Panc1 (cell line): Measurements from ENCODE around the gene ANO5.

Experiments
- CTCF ChIP-seq: fragments of 450-650 bp; IDR thresholded peaks from 2 replicates; pipeline ENCODE4 v1.5.1; 2017; ENCODE audit warnings: mild to moderate bottlenecking
- REST ChIP-seq, 2 experiments: IDR thresholded peaks; 2 replicates each; pipeline ENCODE4 v1.6.1; 2011 to 2012; ENCODE audit warnings: low read depth in 2 of 2, control low read depth in 1 of 2, low read length in 1 of 2, mild to moderate bottlenecking in 1 of 2, moderate library complexity in 1 of 2; ENCODE audit not compliant: insufficient read depth in 1 of 2

DNA sequence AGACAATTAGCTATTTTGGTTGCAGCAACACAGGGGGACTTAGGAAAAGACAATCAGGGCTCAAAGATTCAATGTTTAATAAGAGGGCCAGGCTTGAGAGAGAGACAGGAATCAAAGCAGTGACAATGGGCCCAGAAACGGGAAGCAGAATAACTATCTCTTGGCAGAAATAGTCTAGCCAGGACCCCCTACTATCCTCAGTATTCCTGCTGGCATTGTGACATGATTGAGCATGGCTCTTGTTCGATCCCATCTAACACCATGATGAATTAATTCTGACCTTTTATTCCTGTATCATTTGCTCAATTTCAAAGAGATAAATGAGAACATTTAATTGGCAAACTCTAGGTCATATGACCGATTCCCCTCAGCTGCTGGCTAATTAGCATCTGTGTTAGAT, 12.8 kb upstream of the ANO5 start:
- no peak for TF ChIP-seq CTCF
- no peak for TF ChIP-seq REST (IDR thresholded peaks at IDR 0.05; ENCODE audit: insufficient read depth in 1 of 2, low read depth in 2 of 2, low read length in 1 of 2)
